ENCODE measurements around the gene CCL27. TPM values are rescaled to one million over a fixed set of nuclear protein-coding genes. Genes with fewer than 3 reads are reported as not detected.

CCL27 gene
- polyA plus RNA-seq, 3 donors, result 0.12 to 0.34 TPM; not detected in 1

Other genes starting within 250 kb of the CCL27 start
- gene FAM219A, start 204.1 kb downstream of the CCL27 start, polyA plus RNA-seq, result 10 to 100 TPM in 2 of 3 donors, 1 to 10 TPM in 1; 5.7 to 14.5 (median 13.6) TPM
- gene DNAI1, start 203.9 kb downstream of the CCL27 start, polyA plus RNA-seq, result under 1 TPM in 2 of 3 donors, not detected in 1; 0.10 to 0.26 TPM
- 1 to 10 TPM; 1.1 to 2.7 (median 1.3) TPM for gene ENHO, start 139.7 kb downstream of the CCL27 start, polyA plus RNA-seq
- 100 to 1,000 TPM in 1 of 3 donors, 10 to 100 TPM in 2; 18.9 to 174 (median 82.9) TPM for gene CNTFR, start 72.9 kb downstream of the CCL27 start, polyA plus RNA-seq
- gene RPP25L, start 50.6 kb downstream of the CCL27 start, polyA plus RNA-seq, result 10 to 100 TPM; 25.6 to 31.9 (median 28.2) TPM
- gene DCTN3, start 42.2 kb downstream of the CCL27 start, polyA plus RNA-seq, result 100 to 1,000 TPM in 1 of 3 donors, 10 to 100 TPM in 2; 58.7 to 108 (median 84.4) TPM
- gene ARID3C, start 33.6 kb downstream of the CCL27 start, polyA plus RNA-seq, result not detected
- 10 to 100 TPM; 38.1 to 84.8 (median 48.0) TPM for gene SIGMAR1, start 24.9 kb downstream of the CCL27 start, polyA plus RNA-seq
- 10 to 100 TPM; 18.5 to 35.9 (median 26.6) TPM for gene GALT, start 16.0 kb downstream of the CCL27 start, polyA plus RNA-seq
- 10 to 100 TPM in 2 of 3 donors, 1 to 10 TPM in 1; 5.3 to 43.3 (median 14.2) TPM for gene IL11RA, start 10.5 kb downstream of the CCL27 start, polyA plus RNA-seq
- 1 to 10 TPM; 2.2 to 7.7 (median 3.4) TPM for gene CCL19, start 28.6 kb upstream of the CCL27 start, polyA plus RNA-seq
- gene CCL21, start 47.5 kb upstream of the CCL27 start, polyA plus RNA-seq, result 100 to 1,000 TPM in 1 of 3 donors, 10 to 100 TPM in 2; 11.6 to 362 (median 74.7) TPM

All from adipose tissue (tissue), 3 donors.